IMR-90 (cell line): ENCODE data around the gene CCNYL1.

Experiments used
- CEBPB ChIP-seq: IDR thresholded peaks from 2 replicates; pipeline ENCODE4 v1.6.1; 2012; ENCODE audit warnings: low read depth, low read length, improper control_type of control experiment
- MAZ ChIP-seq: IDR thresholded peaks from 2 replicates; pipeline ENCODE4 v1.6.1; 2012; ENCODE audit warnings: low read depth, mild to moderate bottlenecking, low read length, improper control_type of control experiment, moderate library complexity, borderline replicate concordance
- POLR2A ChIP-seq: IDR thresholded peaks from 2 replicates; pipeline ENCODE4 v1.6.1; 2012; ENCODE audit warnings: mild to moderate bottlenecking, low read depth, low read length
- RCOR1 ChIP-seq: IDR thresholded peaks from 2 replicates; pipeline ENCODE4 v1.6.1; 2012; ENCODE audit warnings: mild to moderate bottlenecking, low read length, improper control_type of control experiment; ENCODE audit not compliant: insufficient replicate concordance
- TF ChIP-seq, protein P1 (sequence below): conservative IDR thresholded peaks from 2 replicates; pipeline ENCODE4 v1.5.1; 2012; ENCODE audit warnings: mild to moderate bottlenecking, low read depth, low read length, improper control_type of control experiment
- TF ChIP-seq, protein P2 (sequence below): fragments of 150-350 bp; IDR thresholded peaks from 2 replicates; pipeline ENCODE4 v1.6.1; 2017; ENCODE audit warnings: mild to moderate bottlenecking, antibody characterized with exemption, low read length, low read depth

DNA sequence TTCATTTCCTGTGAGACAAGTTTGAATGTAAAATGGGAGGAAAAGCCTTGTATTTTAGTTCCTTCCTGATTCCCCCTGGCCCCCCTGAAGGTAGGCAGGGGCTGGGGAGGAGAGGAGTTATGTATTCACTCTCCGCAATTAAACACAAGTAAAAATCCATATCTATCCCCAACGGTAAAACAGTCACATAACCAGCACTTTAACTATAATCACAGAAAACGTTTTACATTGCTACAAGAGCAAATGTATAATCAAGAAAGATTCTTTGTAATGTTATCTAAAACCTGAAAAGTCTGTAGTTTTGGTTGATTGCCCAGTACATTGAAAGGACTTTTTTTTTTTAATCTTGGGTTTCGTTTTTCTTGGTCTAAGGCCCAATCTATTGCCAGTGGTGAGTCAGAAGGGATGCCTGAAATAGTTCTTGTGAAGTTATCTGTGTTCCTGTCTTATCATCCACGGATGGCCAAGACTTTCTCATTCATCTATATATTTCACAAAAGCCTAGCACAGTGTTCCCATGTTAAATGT is 34.5 kb upstream of the CCNYL1 start:
- TF ChIP-seq, protein P1, sequence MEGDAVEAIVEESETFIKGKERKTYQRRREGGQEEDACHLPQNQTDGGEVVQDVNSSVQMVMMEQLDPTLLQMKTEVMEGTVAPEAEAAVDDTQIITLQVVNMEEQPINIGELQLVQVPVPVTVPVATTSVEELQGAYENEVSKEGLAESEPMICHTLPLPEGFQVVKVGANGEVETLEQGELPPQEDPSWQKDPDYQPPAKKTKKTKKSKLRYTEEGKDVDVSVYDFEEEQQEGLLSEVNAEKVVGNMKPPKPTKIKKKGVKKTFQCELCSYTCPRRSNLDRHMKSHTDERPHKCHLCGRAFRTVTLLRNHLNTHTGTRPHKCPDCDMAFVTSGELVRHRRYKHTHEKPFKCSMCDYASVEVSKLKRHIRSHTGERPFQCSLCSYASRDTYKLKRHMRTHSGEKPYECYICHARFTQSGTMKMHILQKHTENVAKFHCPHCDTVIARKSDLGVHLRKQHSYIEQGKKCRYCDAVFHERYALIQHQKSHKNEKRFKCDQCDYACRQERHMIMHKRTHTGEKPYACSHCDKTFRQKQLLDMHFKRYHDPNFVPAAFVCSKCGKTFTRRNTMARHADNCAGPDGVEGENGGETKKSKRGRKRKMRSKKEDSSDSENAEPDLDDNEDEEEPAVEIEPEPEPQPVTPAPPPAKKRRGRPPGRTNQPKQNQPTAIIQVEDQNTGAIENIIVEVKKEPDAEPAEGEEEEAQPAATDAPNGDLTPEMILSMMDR, result no peak
- no peak for TF ChIP-seq POLR2A
- TF ChIP-seq, protein P2, sequence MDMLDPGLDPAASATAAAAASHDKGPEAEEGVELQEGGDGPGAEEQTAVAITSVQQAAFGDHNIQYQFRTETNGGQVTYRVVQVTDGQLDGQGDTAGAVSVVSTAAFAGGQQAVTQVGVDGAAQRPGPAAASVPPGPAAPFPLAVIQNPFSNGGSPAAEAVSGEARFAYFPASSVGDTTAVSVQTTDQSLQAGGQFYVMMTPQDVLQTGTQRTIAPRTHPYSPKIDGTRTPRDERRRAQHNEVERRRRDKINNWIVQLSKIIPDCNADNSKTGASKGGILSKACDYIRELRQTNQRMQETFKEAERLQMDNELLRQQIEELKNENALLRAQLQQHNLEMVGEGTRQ, result no peak
- TF ChIP-seq RCOR1, result no peak
- TF ChIP-seq MAZ, result no peak
- TF ChIP-seq CEBPB, result peak; percentile 50; the same call in 1 of the 2 replicates
